ENCODE data around the gene PFKFB4. TPM values are rescaled to one million over a fixed set of nuclear protein-coding genes. Genes with fewer than 3 reads are reported as not detected.

PFKFB4 gene
- total and polyA plus RNA-seq, 9 of the 15 experiments (the other 6 are each of a cell fraction or from before 2014, with no cell fraction given), result 0.92 to 56.3 (median 13.5) TPM

DNA sequence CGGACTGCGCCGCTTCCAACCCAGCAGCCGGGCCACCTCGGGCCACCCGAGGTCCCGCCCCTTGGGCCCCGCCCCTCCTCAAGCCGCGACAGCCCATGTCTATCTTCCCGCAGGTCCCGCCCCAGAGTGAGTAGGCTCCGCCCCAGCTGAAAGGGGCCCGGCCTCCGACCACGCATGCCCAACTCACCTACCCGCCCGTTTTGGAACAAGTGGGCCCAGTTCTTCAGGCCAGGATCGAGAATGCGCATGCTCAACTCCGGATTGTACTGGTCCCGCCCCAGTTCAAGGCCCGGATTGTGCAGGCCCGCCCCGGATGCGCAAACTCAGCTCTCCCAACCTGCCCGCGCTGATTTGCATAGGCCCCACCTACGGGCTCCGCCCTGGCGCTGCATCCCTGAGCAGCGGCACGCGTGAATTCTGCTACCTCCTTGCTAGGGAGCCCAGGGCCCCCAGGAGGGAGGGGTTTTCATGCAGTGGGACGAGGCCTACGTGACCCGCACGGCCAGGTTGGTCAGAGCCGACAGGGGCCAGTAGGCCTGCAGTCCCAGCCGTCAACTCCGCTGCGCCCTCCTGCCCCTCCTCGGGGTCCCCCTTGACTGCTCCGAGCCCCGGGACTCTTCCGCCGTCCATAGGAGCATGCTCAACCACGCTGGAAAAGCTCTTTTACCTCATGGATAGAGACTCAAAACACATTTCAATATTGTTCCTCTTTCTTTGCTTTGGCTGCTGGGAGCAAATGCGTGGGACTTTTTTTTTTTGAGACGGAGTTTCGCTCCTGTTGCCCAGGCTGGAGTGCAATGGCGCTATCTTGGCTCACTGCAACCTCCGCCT is at the start of gene PFKFB4 (continued):
- TF ChIP-seq, protein P1, sequence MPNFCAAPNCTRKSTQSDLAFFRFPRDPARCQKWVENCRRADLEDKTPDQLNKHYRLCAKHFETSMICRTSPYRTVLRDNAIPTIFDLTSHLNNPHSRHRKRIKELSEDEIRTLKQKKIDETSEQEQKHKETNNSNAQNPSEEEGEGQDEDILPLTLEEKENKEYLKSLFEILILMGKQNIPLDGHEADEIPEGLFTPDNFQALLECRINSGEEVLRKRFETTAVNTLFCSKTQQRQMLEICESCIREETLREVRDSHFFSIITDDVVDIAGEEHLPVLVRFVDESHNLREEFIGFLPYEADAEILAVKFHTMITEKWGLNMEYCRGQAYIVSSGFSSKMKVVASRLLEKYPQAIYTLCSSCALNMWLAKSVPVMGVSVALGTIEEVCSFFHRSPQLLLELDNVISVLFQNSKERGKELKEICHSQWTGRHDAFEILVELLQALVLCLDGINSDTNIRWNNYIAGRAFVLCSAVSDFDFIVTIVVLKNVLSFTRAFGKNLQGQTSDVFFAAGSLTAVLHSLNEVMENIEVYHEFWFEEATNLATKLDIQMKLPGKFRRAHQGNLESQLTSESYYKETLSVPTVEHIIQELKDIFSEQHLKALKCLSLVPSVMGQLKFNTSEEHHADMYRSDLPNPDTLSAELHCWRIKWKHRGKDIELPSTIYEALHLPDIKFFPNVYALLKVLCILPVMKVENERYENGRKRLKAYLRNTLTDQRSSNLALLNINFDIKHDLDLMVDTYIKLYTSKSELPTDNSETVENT (CRISPR knock-in tag; IDR thresholded peaks at IDR 0.05), result peak; percentile 59; the same call in 1 of the 2 replicates
- TF ChIP-seq, protein P2, sequence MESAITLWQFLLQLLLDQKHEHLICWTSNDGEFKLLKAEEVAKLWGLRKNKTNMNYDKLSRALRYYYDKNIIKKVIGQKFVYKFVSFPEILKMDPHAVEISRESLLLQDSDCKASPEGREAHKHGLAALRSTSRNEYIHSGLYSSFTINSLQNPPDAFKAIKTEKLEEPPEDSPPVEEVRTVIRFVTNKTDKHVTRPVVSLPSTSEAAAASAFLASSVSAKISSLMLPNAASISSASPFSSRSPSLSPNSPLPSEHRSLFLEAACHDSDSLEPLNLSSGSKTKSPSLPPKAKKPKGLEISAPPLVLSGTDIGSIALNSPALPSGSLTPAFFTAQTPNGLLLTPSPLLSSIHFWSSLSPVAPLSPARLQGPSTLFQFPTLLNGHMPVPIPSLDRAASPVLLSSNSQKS (CRISPR knock-in tag; IDR thresholded peaks at IDR 0.05), result no peak
- TF ChIP-seq, protein P3, sequence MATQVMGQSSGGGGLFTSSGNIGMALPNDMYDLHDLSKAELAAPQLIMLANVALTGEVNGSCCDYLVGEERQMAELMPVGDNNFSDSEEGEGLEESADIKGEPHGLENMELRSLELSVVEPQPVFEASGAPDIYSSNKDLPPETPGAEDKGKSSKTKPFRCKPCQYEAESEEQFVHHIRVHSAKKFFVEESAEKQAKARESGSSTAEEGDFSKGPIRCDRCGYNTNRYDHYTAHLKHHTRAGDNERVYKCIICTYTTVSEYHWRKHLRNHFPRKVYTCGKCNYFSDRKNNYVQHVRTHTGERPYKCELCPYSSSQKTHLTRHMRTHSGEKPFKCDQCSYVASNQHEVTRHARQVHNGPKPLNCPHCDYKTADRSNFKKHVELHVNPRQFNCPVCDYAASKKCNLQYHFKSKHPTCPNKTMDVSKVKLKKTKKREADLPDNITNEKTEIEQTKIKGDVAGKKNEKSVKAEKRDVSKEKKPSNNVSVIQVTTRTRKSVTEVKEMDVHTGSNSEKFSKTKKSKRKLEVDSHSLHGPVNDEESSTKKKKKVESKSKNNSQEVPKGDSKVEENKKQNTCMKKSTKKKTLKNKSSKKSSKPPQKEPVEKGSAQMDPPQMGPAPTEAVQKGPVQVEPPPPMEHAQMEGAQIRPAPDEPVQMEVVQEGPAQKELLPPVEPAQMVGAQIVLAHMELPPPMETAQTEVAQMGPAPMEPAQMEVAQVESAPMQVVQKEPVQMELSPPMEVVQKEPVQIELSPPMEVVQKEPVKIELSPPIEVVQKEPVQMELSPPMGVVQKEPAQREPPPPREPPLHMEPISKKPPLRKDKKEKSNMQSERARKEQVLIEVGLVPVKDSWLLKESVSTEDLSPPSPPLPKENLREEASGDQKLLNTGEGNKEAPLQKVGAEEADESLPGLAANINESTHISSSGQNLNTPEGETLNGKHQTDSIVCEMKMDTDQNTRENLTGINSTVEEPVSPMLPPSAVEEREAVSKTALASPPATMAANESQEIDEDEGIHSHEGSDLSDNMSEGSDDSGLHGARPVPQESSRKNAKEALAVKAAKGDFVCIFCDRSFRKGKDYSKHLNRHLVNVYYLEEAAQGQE (IDR thresholded peaks at IDR 0.05; ENCODE audit: borderline replicate concordance), result peak; percentile 76
- TF ChIP-seq, protein P3 (CRISPR knock-in tag; IDR thresholded peaks at IDR 0.05; ENCODE audit: low read depth), result 0 out of 2 replicates have a peak, but pooled peaks have one; percentile 28
- TF ChIP-seq JUND (IDR thresholded peaks at IDR 0.05; ENCODE audit: borderline replicate concordance, low read depth, low read length), result no peak
- no peak for TF ChIP-seq JUND (tag; IDR thresholded peaks at IDR 0.05; ENCODE audit: borderline replicate concordance, low read depth, low read length)
- TF ChIP-seq, protein P4, sequence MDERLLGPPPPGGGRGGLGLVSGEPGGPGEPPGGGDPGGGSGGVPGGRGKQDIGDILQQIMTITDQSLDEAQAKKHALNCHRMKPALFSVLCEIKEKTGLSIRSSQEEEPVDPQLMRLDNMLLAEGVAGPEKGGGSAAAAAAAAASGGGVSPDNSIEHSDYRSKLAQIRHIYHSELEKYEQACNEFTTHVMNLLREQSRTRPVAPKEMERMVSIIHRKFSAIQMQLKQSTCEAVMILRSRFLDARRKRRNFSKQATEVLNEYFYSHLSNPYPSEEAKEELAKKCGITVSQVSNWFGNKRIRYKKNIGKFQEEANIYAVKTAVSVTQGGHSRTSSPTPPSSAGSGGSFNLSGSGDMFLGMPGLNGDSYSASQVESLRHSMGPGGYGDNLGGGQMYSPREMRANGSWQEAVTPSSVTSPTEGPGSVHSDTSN (CRISPR knock-in tag; IDR thresholded peaks at IDR 0.05; ENCODE audit: low read depth), result no peak
- TF ChIP-seq, protein P4 (tag; conservative IDR thresholded peaks at IDR 0.05; ENCODE audit: low read depth), result peak; percentile 58; the same call in 1 of the 2 replicates
- TF ChIP-seq ZBTB7A (IDR thresholded peaks at IDR 0.05; ENCODE audit: borderline replicate concordance, control insufficient read depth, low read depth, low read length), result peak; percentile 46; the same call in 1 of the 2 replicates
- TF ChIP-seq CREM (IDR thresholded peaks at IDR 0.05; ENCODE audit: low read depth), result no peak
- TF ChIP-seq ZKSCAN8 (CRISPR knock-in tag; IDR thresholded peaks at IDR 0.05), result no peak

Measured in K562 (cell line).